ENCODE measurements around the gene HTR2B.
"Not testable (repeated sequence)": the region's sequence is repeated elsewhere in the genome, so short reads cannot be mapped to it uniquely, and the experiment has no call there.

HTR2B gene

DNA sequence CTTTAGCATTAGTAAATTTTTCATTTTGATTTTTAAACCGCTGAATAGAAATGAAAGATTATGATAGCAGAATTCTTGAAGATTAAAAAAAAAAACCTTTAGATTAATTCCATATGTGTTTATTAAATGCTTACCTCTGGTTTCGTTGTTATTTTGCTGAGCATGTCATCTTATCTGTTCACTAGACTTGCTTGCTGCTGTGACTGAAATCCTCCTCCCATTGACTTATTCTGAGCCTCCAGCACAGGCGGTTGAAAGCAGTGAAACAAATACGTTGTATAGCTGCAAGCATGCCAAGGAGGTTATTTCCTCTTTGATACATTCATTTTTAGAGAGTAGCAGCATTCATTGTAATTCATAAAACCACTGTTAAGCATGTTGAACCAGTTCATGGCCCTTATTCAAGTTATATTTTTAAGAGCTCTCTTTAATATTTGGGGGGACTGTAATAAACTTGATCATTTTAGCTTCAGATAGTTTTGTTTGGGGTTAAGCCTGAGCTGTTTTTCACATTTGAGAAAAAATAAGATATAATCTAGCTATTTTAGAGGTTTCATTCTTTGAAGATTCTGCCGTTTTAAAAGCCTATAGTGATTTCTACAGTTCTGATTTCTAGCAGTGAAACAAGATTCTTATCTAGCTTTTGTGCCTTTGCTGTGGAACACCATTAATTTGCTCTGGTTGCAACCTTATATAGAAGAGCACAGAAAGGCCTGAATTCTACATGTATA, at the start of gene HTR2B:
Gene HTR2B, minus strand, starts transcription at position 205 of the 731 bp plus-strand sequence. CDS start 1,278 bp downstream, outside the sequence.
- DNase-seq (ENCODE audit: low read depth in 2 of 2): no peak

GRCh38 chr2:231174211-231174651, 49.4 kb upstream of the HTR2B start:
- DNase-seq (ENCODE audit: low read depth in 2 of 2): no peak

GRCh38 chr2:231172025-231172424, 47.2 kb upstream of the HTR2B start:
- no peak for DNase-seq (ENCODE audit: low read depth in 2 of 2)

DNA sequence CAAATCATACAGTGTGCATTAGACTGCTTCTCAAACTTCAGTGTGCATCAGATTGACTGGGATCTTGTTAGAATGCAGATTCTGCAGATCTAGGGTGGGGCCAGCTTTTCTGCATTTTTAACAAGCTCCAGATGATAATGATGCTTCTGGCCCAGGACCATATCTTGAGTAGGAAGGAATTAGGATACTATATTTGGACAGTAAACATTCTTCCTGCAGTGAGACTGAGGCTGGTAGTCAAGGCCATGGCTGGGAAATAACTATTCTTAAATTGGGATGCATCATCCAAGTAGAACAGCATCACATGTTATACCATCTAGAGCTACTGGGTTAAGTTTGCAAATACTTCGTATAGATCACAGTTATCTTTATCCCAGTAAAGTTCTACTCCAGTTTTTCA, 45.2 kb upstream of the HTR2B start:
- no peak for DNase-seq (ENCODE audit: low read depth in 2 of 2)

- DNase-seq (ENCODE audit: low read depth in 2 of 2): no peak
Measured at GRCh38 chr2:231169488-231169887, 44.6 kb upstream of the HTR2B start.

- DNase-seq (ENCODE audit: low read depth in 2 of 2): no peak
Measured at GRCh38 chr2:231168460-231169139, 43.8 kb upstream of the HTR2B start.

- no peak for DNase-seq (ENCODE audit: low read depth in 2 of 2)
Measured at GRCh38 chr2:231167745-231168459, 43.1 kb upstream of the HTR2B start.

- no peak for DNase-seq (ENCODE audit: low read depth in 2 of 2)
Measured at GRCh38 chr2:231163414-231164095, 38.7 kb upstream of the HTR2B start.

DNA sequence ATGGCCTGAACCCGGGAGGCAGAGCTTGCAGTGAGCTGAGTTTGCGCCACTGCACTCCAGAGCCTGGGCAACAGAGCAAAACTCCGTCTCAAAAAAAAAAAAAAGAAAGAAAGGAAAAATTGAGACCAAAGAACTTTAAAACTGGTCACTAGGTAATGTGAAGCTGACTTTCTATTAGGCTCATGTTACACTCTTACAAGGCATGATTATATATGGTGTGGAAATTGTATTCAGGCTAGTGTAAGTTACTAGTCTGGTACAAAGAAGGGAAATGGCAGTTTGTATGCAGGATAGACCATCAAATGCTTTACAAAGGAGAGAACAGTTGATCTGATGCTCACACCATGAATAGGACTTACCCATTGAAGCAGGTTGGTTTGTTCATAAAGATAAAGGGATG, 38.2 kb upstream of the HTR2B start:
- DNase-seq (ENCODE audit: low read depth in 2 of 2): no peak

DNA sequence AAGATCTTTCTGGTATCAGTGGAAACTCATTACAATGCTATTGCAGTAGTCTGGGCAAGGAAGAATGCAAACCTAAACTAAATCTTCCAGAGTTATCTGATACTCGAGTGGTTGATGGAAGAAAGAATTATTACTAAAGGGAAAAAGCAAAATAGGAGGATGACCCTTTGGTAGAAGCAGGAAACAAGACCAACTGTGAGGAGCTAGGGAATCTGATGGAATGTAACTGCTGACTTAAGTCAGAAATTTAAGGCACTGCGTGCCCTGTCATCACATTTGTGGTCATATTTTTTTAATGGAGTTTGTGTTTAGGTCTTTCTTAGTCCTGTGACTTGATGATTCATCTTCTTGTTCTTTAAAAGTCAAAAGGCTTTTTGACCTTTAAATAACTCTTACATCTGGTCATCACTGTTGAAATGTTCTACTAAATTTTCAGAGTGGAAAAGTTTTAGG, 37.1 kb upstream of the HTR2B start:
- DNase-seq (ENCODE audit: low read depth in 2 of 2): no peak

- DNase-seq (ENCODE audit: low read depth in 2 of 2): no peak
Measured at GRCh38 chr2:231161252-231161839, 36.5 kb upstream of the HTR2B start.

DNA sequence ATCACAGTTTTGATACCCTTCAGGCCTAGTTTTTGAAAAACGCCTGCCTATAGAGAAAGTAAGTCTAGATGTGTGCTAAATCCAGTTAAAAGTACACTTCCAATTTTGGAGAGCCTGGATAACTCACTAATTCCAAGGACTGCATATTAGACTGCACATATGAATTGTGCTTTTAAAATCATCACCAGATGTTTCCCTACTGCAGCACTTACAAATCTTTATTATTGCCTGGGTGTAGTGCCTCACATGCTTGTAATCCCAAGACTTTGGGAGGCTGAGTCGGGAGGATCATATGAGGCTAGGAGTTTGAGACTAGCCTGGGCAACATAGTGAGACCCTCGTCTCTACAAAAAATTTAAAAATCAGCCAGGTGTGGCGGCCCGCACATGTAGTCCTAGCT, 35.9 kb upstream of the HTR2B start:
- DNase-seq (ENCODE audit: low read depth in 2 of 2): no peak

- no peak for DNase-seq (ENCODE audit: low read depth in 2 of 2)
Measured at GRCh38 chr2:231159306-231159705, 34.5 kb upstream of the HTR2B start.

DNA sequence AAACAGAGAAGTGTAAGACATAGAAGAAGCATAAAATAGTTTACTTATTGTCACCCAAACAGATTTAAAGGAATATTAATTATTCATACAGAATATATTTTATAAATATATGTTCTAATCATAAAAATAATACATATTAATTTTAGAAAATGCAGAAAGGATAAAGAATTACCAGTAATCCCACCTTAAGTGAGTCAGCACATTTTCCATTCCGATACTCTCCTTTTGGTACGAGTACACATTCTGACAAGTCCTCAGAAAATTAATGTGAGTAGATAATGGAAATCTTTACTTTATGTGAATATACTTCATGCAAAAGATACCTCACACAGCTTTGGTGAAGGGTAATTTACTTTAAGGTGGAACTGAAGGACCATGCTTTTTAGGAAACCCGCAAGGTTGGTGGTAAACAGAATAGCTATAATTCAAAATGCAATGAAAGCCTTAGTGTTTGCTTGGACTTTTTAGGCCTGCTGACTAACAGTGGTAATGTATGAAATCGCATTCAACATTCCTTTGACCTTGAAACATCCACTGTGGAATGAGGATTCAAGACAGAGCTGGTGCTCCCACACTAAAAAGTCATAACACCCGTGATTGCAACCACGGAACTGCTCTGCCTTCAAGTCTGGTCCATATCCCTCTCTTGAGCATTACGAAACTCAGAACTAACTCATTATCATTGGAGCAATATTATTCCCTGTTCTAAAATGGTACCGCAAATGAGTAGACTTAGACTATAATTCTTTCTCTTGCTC, 28.1 kb upstream of the HTR2B start:
- DNase-seq (ENCODE audit: low read depth in 2 of 2): no peak

DNA sequence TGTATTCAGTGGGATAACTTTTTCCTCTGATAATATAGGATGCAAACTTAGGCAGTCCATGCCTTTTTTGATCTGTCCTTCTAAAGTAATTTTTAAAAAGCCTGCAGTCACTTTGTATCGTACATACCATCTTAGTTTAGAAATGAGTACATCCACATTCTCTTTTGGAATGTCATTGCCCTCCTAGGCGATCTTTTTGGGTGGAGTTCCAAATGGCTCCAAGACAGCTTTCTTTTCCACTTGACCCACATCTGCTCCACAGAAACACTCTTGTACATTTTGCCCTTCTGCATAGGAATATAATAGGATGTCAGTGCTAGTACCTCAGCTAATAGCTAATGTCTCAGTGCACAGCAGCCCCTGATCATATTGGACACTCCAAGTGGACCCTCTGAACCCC, 21.8 kb upstream of the HTR2B start:
- no peak for DNase-seq (ENCODE audit: low read depth in 2 of 2)

GRCh38 chr2:231144896-231145295, 20.1 kb upstream of the HTR2B start:
- no peak for DNase-seq (ENCODE audit: low read depth in 2 of 2)

DNA sequence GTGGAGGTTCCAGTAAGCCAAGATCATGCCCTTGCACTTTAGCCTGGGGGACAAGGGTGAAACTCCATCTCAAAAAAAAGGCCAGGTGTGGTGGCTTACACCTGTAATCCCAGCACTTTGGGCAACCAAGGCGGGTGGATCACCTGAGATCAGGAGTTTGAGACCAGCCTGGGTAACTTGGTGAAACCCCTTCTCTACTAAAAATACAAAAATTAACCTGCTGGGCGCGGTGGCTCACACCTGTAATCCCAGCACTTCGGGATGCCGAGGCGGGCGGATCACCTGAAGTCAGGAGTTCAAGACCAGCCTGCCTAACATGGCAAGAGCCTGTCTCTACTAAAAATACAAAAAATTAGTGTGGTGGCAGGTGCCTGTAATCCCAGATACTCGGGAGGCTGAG, 16.0 kb upstream of the HTR2B start:
- DNase-seq (ENCODE audit: low read depth in 2 of 2): not testable (repeated sequence)

- no peak for DNase-seq (ENCODE audit: low read depth in 2 of 2)
Measured at GRCh38 chr2:231139796-231140195, 15.0 kb upstream of the HTR2B start.

GRCh38 chr2:231138699-231139098, 13.9 kb upstream of the HTR2B start:
- DNase-seq (ENCODE audit: low read depth in 2 of 2): no peak

GRCh38 chr2:231134910-231135655, 10.2 kb upstream of the HTR2B start:
- no peak for DNase-seq (ENCODE audit: low read depth in 2 of 2)

Measured in stimulated activated CD8-positive, alpha-beta memory T cell treated with anti-CD3 and anti-CD28 coated beads, Interleukin-15, amount 100 ng/mL, for 48 hours (primary cell).